ENCODE data around the gene RELN. TPM values are rescaled to one million over a fixed set of nuclear protein-coding genes. Genes with fewer than 3 reads are reported as not detected.

Gene RELN
- total RNA-seq, 2 donors from 2014 or later: 1.1 to 1.4 TPM

- no peak overlapping the region for H3K9ac ChIP-seq (ENCODE audit: low read depth in 2 of 2, low read length in 2 of 2)
- H3K4me1 ChIP-seq: no peaks in the 10 kb centered on the region
- intact Hi-C loops (cut with DNase I): no loop called here
- no peaks in the 10 kb centered on the region for H3K9me3 ChIP-seq
- H3K4me3 ChIP-seq: no peak overlapping the region
- DNase-seq: no peak
- H3K27ac ChIP-seq: no peak overlapping the region
- H3K36me3 ChIP-seq: no peaks in the 10 kb centered on the region
- H3K27me3 ChIP-seq: no peaks in the 10 kb centered on the region
- no peak for TF ChIP-seq CTCF (IDR thresholded peaks at IDR 0.05)
Observed at GRCh38 chr7:103777440-103777839, 212.0 kb downstream of the RELN start.

- Histone ChIP-seq H3K9ac (ENCODE audit: low read depth in 2 of 2, low read length in 2 of 2) (no peak overlapping the region), H3K36me3 (no peaks in the 10 kb centered on the region), H3K27me3 (no peaks in the 10 kb centered on the region), H3K27ac (no peak overlapping the region), H3K9me3 (no peaks in the 10 kb centered on the region), H3K4me3 (no peak overlapping the region), H3K4me1 (no peaks in the 10 kb centered on the region)
- TF ChIP-seq CTCF (IDR thresholded peaks at IDR 0.05): no peak
- intact Hi-C loops (cut with DNase I): no loop called here
- no peak for DNase-seq
Observed at GRCh38 chr7:103773726-103774125, 215.7 kb downstream of the RELN start.

GRCh38 chr7:103772171-103772773 is 217.2 kb downstream of the RELN start:
- no peaks in the 10 kb centered on the region for H3K4me1 ChIP-seq
- no peak overlapping the region for H3K4me3 ChIP-seq
- H3K36me3 ChIP-seq: no peaks in the 10 kb centered on the region
- intact Hi-C loops (cut with DNase I): no loop called here
- no peak for TF ChIP-seq CTCF (IDR thresholded peaks at IDR 0.05)
- no peak overlapping the region for H3K9ac ChIP-seq (ENCODE audit: low read depth in 2 of 2, low read length in 2 of 2)
- no peak overlapping the region for H3K27ac ChIP-seq
- no peak for DNase-seq
- no peaks in the 10 kb centered on the region for H3K27me3 ChIP-seq
- no peaks in the 10 kb centered on the region for H3K9me3 ChIP-seq

- Histone ChIP-seq H3K27me3 (no peaks in the 10 kb centered on the region), H3K9me3 (no peaks in the 10 kb centered on the region), H3K4me1 (no peaks in the 10 kb centered on the region), H3K4me3 (no peak overlapping the region), H3K27ac (no peak overlapping the region), H3K36me3 (no peaks in the 10 kb centered on the region), H3K9ac (ENCODE audit: low read depth in 2 of 2, low read length in 2 of 2) (no peak overlapping the region)
- DNase-seq: no peak
- intact Hi-C loops (cut with DNase I): no loop called here
- TF ChIP-seq CTCF (IDR thresholded peaks at IDR 0.05): no peak
Observed at GRCh38 chr7:103771294-103771693, 218.2 kb downstream of the RELN start.

DNA sequence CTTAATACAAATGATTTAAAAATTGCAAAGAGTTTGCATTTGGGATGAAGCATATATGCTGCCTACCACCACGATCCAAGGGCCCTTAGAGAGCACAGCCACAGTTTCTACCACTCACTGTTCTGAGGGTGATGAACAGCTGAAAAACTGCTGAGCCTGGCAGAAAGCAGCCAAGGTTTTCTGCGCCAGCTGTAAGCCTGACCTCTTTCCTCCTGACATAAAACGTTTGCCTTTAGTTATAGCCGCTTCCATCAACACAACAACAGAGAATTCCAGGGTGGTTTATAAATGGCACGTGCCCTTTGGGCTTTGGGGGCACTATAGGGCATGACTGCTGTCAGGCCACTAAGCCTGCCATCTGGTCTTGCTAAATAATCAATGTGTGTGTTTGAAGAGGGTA is 222.8 kb downstream of the RELN start:
- no peak for TF ChIP-seq CTCF (IDR thresholded peaks at IDR 0.05)
- no peaks in the 10 kb centered on the region for H3K9me3 ChIP-seq
- no peaks in the 10 kb centered on the region for H3K27me3 ChIP-seq
- H3K9ac ChIP-seq (ENCODE audit: low read depth in 2 of 2, low read length in 2 of 2): no peak overlapping the region
- DNase-seq: no peak
- intact Hi-C loops (cut with DNase I): no loop called here
- no peak overlapping the region for H3K27ac ChIP-seq
- H3K4me3 ChIP-seq: no peak overlapping the region
- H3K4me1 ChIP-seq: no peaks in the 10 kb centered on the region
- no peaks in the 10 kb centered on the region for H3K36me3 ChIP-seq
